MCF 10A (cell line): ENCODE data around the gene SLC10A7. TPM values are rescaled to one million over a fixed set of nuclear protein-coding genes. Genes with fewer than 3 reads are reported as not detected.

Experiments
- BruUV-seq: library from RNA; stranded (reverse); fragments of 400-500 nt; replicated peaks from 2 replicates; lab custom pipeline; 2021; lab: Mats Ljungman, UMichigan
- CTCF ChIA-PET: fragments of 300-600 bp; sonication (Branson Sonifier 250); formaldehyde crosslinking; extraction: SDS; loops from one replicate; lab custom pipeline; 2021; ENCODE audit warnings: antibody characterized with exemption, inconsistent platforms; lab: Yijun Ruan, JAX
- POLR2A ChIA-PET: fragments of 300-600, 350-650 bp; sonication (Branson Sonifier 250); formaldehyde crosslinking; extraction: SDS; loops from one replicate; lab custom pipeline; 2020; ENCODE audit warnings: antibody characterized with exemption, inconsistent platforms; lab: Yijun Ruan, JAX
- DNase-seq: peaks from one replicate; pipeline ENCODE4 v3.0.0-alpha.2; 2018; ENCODE audit not compliant: unreplicated experiment
- H3K27ac Mint-ChIP-seq: one replicate; pipeline ENCODE4 v1.8.0; 2022; ENCODE audit warnings: mild to moderate bottlenecking, low read depth, mixed read lengths; ENCODE audit not compliant: unreplicated experiment
- H3K27me3 Mint-ChIP-seq: one replicate; pipeline ENCODE4 v1.8.0; 2022; ENCODE audit warnings: mixed read lengths; ENCODE audit not compliant: insufficient read depth, unreplicated experiment
- H3K36me3 Mint-ChIP-seq: one replicate; pipeline ENCODE4 v1.8.0; 2022; ENCODE audit warnings: mild to moderate bottlenecking, moderate library complexity, mixed read lengths; ENCODE audit not compliant: insufficient read depth, unreplicated experiment
- H3K4me1 Mint-ChIP-seq: one replicate; pipeline ENCODE4 v1.8.0; 2022; ENCODE audit warnings: mixed read lengths; ENCODE audit not compliant: insufficient read depth, unreplicated experiment
- H3K4me3 Mint-ChIP-seq: one replicate; pipeline ENCODE4 v1.8.0; 2022; ENCODE audit warnings: mild to moderate bottlenecking, moderate library complexity, mixed read lengths; ENCODE audit not compliant: unreplicated experiment
- H3K9me3 Mint-ChIP-seq: one replicate; pipeline ENCODE4 v1.8.0; 2022; ENCODE audit warnings: mixed read lengths; ENCODE audit not compliant: unreplicated experiment
- CTCF ChIP-seq: fragments of 200-600 bp; IDR thresholded peaks from one replicate; pipeline ENCODE4 v1.8.0; 2022; ENCODE audit warnings: antibody characterized with exemption, mild to moderate bottlenecking; ENCODE audit not compliant: unreplicated experiment
- intact Hi-C: fragments of 100-400 bp; cut with micrococcal nuclease; formaldehyde crosslinking; loops from 2 replicates; pipeline ENCODE4 v1.14.1; 2022
- total RNA-seq: library from RNA; stranded (reverse); gene quantifications from 2 replicates; pipeline ENCODE4 v1.2.3, GENCODE V29; 2022

SLC10A7 gene
- total RNA-seq, 1 experiment from 2014 or later: 23.0 TPM

GRCh38 chr4:146291313-146291712 is 230.4 kb downstream of the SLC10A7 start:
- BruUV-seq: no TSS peak
- no peak for TF ChIP-seq CTCF

GRCh38 chr4:146288193-146288592 is 233.5 kb downstream of the SLC10A7 start:
- Mint-ChIP-seq H3K4me3 (no peak overlapping the region), H3K27me3 (no peaks in the 10 kb centered on the region), H3K9me3 (no peaks in the 10 kb centered on the region), H3K36me3 (no peaks in the 10 kb centered on the region), H3K27ac (no peak overlapping the region), H3K4me1 (no peaks in the 10 kb centered on the region)
- intact Hi-C loops: no loop called here
- no peak for TF ChIP-seq CTCF
- ChIA-PET POLR2A (no interaction called here), CTCF (no interaction called here)
- DNase-seq: no peak
- no TSS peak for BruUV-seq

More at GRCh38 chr4:146291313-146291712, 230.4 kb downstream of the SLC10A7 start:
- no peak for DNase-seq
- no peak overlapping the region for H3K4me3 Mint-ChIP-seq
- H3K36me3 Mint-ChIP-seq: peaks cover 5% of the 10 kb centered on the region
- H3K4me1 Mint-ChIP-seq: no peaks in the 10 kb centered on the region
- POLR2A ChIA-PET: interaction anchor here (0.7 to 0.9 kb wide), 2 partner anchors 261 to 557 kb away, joined by 3 read pairs; no protein-coding TSS in a partner anchor
- H3K27ac Mint-ChIP-seq: no peak overlapping the region
- CTCF ChIA-PET: interaction anchor here (0.6 kb wide), 1 partner anchor 16 kb away, joined by 3 read pairs; no protein-coding TSS in a partner anchor
- intact Hi-C loops: no loop called here
- no peaks in the 10 kb centered on the region for H3K27me3 Mint-ChIP-seq
- H3K9me3 Mint-ChIP-seq: no peaks in the 10 kb centered on the region

GRCh38 chr4:146285037-146285436 is 236.7 kb downstream of the SLC10A7 start:
- Mint-ChIP-seq H3K36me3 (no peaks in the 10 kb centered on the region), H3K27me3 (no peaks in the 10 kb centered on the region), H3K4me3 (no peak overlapping the region), H3K27ac (no peak overlapping the region), H3K4me1 (no peaks in the 10 kb centered on the region), H3K9me3 (no peaks in the 10 kb centered on the region)
- DNase-seq: no peak
- intact Hi-C loops: no loop called here
- TF ChIP-seq CTCF: no peak
- ChIA-PET CTCF (no interaction called here), POLR2A (no interaction called here)
- no TSS peak for BruUV-seq

- Mint-ChIP-seq H3K9me3 (no peaks in the 10 kb centered on the region), H3K36me3 (peaks cover 5% of the 10 kb centered on the region), H3K4me1 (no peaks in the 10 kb centered on the region), H3K27ac (no peak overlapping the region), H3K4me3 (no peak overlapping the region), H3K27me3 (no peaks in the 10 kb centered on the region)
- no TSS peak for BruUV-seq
- TF ChIP-seq CTCF: no peak
- intact Hi-C loops: no loop called here
- ChIA-PET POLR2A (no interaction called here), CTCF (no interaction called here)
- DNase-seq: no peak
Measured at GRCh38 chr4:146283758-146284651, 237.7 kb downstream of the SLC10A7 start.
